GM23338 (cell line): ENCODE data around the gene STRA8.

Experiments used
- CREB1 ChIP-seq: fragments of 250-450 bp; sonication (Bioruptor Pico); IDR thresholded peaks from 2 replicates; pipeline ENCODE4 v1.5.0; 2020; ENCODE audit warnings: low read depth, mild to moderate bottlenecking, moderate library complexity
- EZH2 ChIP-seq: fragments of 200-600 bp; sonication (generic); IDR thresholded peaks from one replicate; pipeline ENCODE4 v1.8.0; 2017; ENCODE audit warnings: antibody characterized with exemption, mild to moderate bottlenecking, low read depth; ENCODE audit not compliant: unreplicated experiment
- EZH2phosphoT487 ChIP-seq: fragments of 200-600 bp; sonication (generic); IDR thresholded peaks from one replicate; pipeline ENCODE4 v1.8.1; 2018; ENCODE audit warnings: antibody characterized with exemption; ENCODE audit not compliant: unreplicated experiment
- NANOG ChIP-seq: IDR thresholded peaks from 2 replicates; pipeline ENCODE4 v1.6.1; 2016; ENCODE audit warnings: antibody characterized with exemption, borderline replicate concordance
- POLR2AphosphoS5 ChIP-seq: IDR thresholded peaks from 2 replicates; pipeline ENCODE4 v1.6.1; 2016; ENCODE audit warnings: antibody characterized with exemption, low read depth
- ZNF114 ChIP-seq: fragments of 250-450 bp; sonication (Bioruptor Pico); IDR thresholded peaks from 2 replicates; pipeline ENCODE4 v1.5.0; 2020; ENCODE audit warnings: mild to moderate bottlenecking, moderate library complexity
- TF ChIP-seq, protein P1 (sequence below), 2 experiments: fragments of 200-600 bp in 1 of 2; sonication (generic) in 1 of 2; conservative IDR thresholded peaks; 2 replicates each; pipeline versions ENCODE4 v1.5.1 to v1.6.1; 2016 to 2017; ENCODE audit warnings: antibody characterized with exemption in 2 of 2, low read depth in 2 of 2, mild to moderate bottlenecking in 2 of 2, moderate library complexity in 1 of 2
- TF ChIP-seq, protein P2 (sequence below): IDR thresholded peaks from one replicate; pipeline ENCODE4 v1.6.1; 2018; ENCODE audit warnings: antibody characterized with exemption; ENCODE audit not compliant: unreplicated experiment
- TF ChIP-seq, protein P3 (sequence below): fragments of 250-450 bp; sonication (Bioruptor Pico); IDR thresholded peaks from 2 replicates; pipeline ENCODE4 v1.5.0; 2020; ENCODE audit warnings: mild to moderate bottlenecking, moderate library complexity
- TF ChIP-seq, protein P4 (sequence below): IDR thresholded peaks from 2 replicates; pipeline ENCODE4 v1.6.1; 2016; ENCODE audit warnings: antibody characterized with exemption

DNA sequence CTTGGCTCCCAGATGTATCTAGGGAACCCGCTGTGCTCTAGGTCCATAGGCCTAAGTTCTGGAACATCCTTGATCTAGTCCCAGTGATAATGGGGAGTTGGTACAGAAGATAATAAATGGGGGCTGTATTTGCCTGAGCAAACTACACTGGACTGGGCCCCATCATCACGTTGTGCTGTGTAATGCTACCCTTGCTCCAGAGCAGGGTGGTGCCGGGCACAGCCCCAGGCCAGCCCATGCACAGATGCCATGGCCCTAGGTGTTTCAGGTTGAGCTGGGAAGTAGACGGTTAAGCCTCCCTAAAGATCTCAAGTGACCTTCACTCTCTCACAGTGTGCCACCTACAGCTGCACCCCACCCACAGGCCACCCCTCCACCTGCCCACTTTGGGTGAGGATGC, 53.2 kb downstream of the STRA8 start:
- TF ChIP-seq, protein P1, sequence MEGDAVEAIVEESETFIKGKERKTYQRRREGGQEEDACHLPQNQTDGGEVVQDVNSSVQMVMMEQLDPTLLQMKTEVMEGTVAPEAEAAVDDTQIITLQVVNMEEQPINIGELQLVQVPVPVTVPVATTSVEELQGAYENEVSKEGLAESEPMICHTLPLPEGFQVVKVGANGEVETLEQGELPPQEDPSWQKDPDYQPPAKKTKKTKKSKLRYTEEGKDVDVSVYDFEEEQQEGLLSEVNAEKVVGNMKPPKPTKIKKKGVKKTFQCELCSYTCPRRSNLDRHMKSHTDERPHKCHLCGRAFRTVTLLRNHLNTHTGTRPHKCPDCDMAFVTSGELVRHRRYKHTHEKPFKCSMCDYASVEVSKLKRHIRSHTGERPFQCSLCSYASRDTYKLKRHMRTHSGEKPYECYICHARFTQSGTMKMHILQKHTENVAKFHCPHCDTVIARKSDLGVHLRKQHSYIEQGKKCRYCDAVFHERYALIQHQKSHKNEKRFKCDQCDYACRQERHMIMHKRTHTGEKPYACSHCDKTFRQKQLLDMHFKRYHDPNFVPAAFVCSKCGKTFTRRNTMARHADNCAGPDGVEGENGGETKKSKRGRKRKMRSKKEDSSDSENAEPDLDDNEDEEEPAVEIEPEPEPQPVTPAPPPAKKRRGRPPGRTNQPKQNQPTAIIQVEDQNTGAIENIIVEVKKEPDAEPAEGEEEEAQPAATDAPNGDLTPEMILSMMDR (conservative IDR thresholded peaks at IDR 0.05; ENCODE audit: low read depth in 2 of 2) = no peak
- TF ChIP-seq, protein P2, sequence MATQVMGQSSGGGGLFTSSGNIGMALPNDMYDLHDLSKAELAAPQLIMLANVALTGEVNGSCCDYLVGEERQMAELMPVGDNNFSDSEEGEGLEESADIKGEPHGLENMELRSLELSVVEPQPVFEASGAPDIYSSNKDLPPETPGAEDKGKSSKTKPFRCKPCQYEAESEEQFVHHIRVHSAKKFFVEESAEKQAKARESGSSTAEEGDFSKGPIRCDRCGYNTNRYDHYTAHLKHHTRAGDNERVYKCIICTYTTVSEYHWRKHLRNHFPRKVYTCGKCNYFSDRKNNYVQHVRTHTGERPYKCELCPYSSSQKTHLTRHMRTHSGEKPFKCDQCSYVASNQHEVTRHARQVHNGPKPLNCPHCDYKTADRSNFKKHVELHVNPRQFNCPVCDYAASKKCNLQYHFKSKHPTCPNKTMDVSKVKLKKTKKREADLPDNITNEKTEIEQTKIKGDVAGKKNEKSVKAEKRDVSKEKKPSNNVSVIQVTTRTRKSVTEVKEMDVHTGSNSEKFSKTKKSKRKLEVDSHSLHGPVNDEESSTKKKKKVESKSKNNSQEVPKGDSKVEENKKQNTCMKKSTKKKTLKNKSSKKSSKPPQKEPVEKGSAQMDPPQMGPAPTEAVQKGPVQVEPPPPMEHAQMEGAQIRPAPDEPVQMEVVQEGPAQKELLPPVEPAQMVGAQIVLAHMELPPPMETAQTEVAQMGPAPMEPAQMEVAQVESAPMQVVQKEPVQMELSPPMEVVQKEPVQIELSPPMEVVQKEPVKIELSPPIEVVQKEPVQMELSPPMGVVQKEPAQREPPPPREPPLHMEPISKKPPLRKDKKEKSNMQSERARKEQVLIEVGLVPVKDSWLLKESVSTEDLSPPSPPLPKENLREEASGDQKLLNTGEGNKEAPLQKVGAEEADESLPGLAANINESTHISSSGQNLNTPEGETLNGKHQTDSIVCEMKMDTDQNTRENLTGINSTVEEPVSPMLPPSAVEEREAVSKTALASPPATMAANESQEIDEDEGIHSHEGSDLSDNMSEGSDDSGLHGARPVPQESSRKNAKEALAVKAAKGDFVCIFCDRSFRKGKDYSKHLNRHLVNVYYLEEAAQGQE = no peak
- TF ChIP-seq POLR2AphosphoS5 (no peak), EZH2 (no peak), CREB1 (CRISPR knock-in tag) (no peak), EZH2phosphoT487 (no peak), NANOG (no peak), ZNF114 (CRISPR knock-in tag) (no peak)
- TF ChIP-seq, protein P3, sequence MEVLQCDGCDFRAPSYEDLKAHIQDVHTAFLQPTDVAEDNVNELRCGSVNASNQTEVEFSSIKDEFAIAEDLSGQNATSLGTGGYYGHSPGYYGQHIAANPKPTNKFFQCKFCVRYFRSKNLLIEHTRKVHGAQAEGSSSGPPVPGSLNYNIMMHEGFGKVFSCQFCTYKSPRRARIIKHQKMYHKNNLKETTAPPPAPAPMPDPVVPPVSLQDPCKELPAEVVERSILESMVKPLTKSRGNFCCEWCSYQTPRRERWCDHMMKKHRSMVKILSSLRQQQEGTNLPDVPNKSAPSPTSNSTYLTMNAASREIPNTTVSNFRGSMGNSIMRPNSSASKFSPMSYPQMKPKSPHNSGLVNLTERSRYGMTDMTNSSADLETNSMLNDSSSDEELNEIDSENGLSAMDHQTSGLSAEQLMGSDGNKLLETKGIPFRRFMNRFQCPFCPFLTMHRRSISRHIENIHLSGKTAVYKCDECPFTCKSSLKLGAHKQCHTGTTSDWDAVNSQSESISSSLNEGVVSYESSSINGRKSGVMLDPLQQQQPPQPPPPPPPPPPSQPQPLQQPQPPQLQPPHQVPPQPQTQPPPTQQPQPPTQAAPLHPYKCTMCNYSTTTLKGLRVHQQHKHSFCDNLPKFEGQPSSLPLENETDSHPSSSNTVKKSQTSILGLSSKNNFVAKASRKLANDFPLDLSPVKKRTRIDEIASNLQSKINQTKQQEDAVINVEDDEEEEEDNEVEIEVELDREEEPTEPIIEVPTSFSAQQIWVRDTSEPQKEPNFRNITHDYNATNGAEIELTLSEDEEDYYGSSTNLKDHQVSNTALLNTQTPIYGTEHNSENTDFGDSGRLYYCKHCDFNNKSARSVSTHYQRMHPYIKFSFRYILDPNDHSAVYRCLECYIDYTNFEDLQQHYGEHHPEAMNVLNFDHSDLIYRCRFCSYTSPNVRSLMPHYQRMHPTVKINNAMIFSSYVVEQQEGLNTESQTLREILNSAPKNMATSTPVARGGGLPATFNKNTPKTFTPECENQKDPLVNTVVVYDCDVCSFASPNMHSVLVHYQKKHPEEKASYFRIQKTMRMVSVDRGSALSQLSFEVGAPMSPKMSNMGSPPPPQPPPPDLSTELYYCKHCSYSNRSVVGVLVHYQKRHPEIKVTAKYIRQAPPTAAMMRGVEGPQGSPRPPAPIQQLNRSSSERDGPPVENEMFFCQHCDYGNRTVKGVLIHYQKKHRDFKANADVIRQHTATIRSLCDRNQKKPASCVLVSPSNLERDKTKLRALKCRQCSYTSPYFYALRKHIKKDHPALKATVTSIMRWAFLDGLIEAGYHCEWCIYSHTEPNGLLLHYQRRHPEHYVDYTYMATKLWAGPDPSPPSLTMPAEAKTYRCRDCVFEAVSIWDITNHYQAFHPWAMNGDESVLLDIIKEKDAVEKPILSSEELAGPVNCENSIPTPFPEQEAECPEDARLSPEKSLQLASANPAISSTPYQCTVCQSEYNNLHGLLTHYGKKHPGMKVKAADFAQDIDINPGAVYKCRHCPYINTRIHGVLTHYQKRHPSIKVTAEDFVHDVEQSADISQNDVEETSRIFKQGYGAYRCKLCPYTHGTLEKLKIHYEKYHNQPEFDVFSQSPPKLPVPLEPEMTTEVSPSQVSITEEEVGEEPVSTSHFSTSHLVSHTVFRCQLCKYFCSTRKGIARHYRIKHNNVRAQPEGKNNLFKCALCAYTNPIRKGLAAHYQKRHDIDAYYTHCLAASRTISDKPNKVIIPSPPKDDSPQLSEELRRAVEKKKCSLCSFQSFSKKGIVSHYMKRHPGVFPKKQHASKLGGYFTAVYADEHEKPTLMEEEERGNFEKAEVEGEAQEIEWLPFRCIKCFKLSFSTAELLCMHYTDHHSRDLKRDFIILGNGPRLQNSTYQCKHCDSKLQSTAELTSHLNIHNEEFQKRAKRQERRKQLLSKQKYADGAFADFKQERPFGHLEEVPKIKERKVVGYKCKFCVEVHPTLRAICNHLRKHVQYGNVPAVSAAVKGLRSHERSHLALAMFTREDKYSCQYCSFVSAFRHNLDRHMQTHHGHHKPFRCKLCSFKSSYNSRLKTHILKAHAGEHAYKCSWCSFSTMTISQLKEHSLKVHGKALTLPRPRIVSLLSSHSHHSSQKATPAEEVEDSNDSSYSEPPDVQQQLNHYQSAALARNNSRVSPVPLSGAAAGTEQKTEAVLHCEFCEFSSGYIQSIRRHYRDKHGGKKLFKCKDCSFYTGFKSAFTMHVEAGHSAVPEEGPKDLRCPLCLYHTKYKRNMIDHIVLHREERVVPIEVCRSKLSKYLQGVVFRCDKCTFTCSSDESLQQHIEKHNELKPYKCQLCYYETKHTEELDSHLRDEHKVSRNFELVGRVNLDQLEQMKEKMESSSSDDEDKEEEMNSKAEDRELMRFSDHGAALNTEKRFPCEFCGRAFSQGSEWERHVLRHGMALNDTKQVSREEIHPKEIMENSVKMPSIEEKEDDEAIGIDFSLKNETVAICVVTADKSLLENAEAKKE (CRISPR knock-in tag) = no peak
- TF ChIP-seq, protein P4, sequence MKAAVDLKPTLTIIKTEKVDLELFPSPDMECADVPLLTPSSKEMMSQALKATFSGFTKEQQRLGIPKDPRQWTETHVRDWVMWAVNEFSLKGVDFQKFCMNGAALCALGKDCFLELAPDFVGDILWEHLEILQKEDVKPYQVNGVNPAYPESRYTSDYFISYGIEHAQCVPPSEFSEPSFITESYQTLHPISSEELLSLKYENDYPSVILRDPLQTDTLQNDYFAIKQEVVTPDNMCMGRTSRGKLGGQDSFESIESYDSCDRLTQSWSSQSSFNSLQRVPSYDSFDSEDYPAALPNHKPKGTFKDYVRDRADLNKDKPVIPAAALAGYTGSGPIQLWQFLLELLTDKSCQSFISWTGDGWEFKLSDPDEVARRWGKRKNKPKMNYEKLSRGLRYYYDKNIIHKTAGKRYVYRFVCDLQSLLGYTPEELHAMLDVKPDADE = no peak
